GM21390 (cell line): ENCODE measurements around the gene IFNA17.
A peak's percentile ranks its signal among the peaks of the same experiment; 100 is the strongest.
"Not testable (repeated sequence)": the region's sequence is repeated elsewhere in the genome, so short reads cannot be mapped to it uniquely, and the experiment has no call there.

ENCODE experiments used
- ATAC-seq: cut with Tn5 transposase; IDR thresholded peaks from one replicate; pipeline ENCODE4 v1.9.1; 2021; ENCODE audit not compliant: unreplicated experiment

IFNA17 gene

DNA sequence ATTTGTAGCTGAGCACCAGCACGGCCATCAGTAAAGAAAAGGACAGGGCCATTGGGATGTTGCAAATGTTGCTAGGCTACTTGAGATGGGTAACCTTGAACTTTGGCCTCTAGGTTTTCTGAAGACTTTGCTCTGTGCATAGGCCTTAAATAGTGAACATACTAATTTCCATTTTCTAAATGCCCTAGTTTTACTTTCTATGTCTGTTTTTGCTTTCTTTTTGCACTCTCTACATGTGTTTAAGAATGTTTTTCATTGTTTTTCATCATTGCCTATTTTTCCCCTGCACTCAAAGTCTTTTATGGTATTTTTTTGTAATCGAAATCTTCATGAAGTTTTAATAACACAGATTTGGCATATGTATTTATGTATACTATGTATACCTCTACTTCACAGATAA is at the start of gene IFNA17:
Gene IFNA17 (minus strand): TSS at position 101 of the 400 bp plus-strand sequence. CDS start 49 bp downstream, at position 52.
- no peak for ATAC-seq

DNA sequence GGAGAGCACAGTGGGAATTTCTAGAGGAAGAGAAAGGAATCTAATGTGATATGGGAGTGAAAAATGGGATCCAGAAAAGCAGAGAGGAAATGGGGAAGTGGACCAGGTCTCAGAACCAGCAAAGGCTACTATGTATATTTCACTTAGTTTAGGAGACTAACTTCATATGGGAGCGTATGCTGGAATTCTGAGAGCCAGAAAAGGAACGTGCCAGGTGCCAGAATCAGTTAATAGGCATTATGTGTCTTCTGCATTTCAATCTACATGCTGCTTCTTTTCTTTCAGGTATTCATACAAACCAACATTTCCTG is 40.3 kb upstream of the IFNA17 start:
- no peak for ATAC-seq

DNA sequence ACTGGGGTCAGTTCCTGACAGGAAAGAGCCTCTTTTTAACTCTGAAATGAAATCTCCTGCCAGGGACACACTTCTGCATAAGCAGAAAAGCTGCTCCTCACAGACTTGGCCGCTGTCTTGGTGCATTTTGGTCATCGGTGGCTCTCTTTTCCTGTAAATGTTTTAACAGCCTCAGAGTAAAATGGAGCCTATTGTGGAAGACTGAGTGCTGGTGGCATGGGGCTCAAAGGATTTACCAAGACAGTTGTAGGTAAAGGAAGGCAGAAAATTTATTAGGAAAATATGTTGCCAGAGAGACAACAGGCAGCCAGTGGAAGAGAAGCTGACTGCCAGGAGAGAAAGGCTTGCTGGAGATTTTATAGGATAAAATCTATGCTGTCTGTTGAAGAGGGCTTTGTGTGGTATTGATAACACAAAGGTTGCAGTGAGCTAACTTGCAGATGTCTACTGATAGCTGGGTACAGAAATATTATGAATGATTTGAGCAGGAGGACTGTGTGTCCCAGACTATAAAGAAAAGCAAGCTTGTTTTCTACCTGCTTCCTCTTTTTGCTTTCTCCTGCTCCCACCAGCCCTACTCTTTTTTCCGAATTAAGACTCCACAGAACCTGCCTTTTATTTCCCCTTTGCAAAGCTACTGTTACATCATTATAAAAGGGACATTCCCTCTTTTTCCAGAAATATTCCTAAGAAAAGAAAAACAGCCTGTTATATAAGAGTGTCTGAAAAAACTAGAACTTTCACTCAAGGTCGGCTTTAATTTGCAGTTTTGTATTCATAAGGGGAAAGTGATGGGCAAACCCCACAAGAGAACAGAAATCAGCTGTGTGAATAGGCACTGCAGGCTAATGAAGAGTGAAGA is 39.7 kb upstream of the IFNA17 start:
- no peak for ATAC-seq

DNA sequence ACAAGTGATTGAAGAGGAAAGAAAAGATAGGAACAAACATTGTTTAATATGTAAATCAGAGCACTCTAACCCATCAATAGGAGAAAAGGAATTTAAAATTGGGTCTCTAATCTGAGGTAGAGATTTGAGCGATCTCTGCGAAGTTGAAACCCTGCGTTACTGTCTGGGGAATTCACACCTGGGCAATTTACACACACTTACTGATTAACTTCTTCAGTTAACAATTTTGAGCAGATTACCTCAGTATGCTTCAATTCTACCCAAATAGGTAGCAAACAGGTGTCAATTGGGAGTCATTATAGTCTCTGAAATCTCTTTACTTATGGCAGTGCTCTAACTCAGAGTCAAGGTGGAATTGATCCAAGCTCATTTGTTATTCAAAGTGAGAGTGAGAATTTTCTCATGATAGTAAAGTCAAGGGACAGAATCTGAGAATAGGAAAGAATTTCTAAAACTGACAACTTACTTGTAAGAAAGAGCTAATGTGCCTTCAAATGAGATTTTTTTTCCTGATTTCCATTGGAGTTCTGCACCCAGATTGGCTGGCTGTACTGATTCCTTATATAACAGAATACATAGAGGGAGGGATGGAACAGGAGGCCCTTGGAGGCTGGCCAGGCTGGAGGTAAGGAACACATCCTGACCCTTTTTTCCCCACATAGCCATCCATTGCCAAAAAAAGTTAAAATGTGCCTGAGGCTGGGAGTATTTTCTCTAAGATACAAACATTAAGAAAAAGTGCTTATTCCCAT is 38.9 kb upstream of the IFNA17 start:
- ATAC-seq, result no peak

DNA sequence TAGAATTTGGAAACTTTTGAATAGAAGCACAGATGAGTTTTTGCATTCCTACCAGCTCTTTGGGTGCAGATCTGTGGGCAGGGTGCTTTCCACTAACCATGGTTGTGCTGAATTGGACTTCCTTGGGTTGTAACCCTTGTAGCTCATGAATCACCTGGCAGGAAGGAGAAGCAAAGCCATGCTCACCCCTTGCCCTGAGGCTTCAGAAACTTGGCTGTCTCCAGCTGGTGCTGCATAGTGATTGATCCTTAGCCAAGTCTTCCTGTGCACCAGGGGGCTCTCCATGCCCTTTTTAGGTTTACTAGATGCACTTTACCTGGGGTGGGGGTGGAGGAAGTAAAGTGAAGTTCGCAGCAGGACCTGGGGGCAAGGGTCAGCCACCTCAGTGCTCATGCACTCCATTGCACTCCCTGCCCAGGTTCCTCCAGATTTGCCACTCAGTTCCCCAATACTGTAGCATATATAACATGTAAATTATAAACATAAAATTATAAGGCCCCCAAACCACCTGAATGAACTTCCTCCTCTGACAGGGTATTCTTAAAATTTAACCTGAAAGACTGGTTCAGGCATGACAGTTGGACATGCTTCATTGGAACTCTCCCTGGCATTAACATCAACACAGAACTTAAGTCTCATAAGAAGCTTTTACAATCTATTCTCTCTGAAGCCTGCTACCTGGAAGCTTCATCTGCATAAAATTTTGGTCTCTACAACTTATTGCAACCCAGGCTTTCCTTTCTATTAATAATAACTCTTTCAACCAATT is 37.6 kb upstream of the IFNA17 start:
- no peak for ATAC-seq

DNA sequence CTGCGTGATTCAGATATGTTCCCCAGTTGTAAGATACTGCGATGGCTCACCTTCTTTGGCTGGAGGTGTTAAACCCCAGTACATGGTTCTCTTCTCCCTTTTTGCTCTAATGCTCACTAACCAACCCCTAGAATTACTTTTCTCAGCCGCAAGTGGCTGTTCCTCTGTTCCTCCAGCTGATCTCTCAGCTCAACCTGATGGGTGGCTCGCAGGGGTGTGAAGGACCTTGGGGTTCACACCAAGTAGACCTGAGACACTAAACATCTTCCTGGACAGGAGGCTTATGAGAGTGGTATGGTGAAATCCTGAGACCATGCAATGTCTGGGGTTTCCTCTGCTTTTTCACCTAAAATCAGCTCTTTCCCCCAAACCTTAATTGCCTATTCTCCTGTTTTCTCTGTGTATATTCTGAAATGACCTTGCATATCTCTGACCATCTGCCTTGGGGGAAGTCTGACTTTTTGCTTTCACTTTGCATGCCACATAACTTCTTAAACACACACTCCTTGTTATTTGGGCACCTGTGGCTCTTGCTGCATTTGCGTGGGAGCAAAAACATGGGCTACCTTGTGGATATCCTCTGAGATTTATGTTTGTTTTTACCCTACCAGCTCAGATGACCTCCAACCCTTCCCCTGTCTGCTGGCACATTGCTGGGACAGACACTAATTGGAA is 27.7 kb upstream of the IFNA17 start:
- ATAC-seq, result no peak

DNA sequence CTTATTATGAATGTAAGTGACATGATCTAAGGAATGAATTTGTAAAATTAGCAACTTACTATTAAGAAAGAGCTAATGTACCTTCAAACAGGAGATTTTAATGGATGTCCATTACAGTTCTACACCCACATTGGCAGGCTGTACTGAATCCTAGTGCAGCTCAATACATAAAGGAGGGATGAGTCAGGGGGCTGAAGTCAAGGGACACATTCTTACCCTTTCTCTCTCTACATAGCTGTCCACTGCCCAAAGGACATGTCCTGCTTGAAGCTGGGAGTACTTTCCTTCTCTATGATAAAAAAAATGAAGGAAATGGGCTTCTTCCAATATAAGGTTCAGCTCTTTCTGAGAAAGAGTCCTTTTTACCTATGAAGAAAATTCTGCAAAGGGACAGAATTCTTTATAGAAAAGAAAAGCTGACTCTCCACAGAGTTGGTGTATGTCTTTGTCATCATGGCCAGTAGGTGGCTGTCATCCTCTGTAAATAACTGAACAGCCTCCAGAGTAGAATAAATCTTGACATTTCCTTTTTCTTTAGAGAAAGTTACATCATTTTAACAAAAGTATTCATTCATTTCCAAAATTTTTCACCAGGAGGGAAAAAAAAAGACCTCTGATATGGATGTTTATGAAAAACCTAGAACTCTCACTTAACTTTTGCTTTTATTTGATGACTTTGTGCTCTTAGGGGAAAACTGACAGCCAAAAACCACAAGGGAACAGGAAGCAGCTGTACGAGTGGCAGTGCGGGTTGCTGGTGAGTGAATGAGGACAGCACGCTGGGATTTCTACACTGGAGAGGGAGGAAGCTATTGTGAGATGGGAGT is 24.9 kb upstream of the IFNA17 start:
- peak; percentile 78 for ATAC-seq

DNA sequence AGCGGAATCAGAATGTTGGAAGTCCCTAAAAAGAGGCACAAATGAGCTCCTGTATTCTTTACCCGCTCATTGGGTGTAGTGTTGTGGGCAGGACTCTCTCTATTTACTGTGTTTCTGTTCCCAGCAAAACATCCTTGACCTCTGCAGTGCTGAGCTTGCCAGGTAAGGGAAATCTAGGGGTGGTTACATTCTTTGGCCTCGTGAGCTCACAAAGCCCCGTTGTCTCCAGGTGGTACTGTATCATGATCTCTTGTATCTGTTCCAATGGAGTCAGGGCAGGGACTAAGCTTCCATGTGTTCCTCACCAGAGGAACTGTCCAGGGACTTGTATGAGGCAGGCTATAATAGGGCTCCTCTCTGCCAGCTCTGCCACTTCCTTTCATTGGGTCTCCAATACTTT is 23.6 kb upstream of the IFNA17 start:
- ATAC-seq, result no peak

DNA sequence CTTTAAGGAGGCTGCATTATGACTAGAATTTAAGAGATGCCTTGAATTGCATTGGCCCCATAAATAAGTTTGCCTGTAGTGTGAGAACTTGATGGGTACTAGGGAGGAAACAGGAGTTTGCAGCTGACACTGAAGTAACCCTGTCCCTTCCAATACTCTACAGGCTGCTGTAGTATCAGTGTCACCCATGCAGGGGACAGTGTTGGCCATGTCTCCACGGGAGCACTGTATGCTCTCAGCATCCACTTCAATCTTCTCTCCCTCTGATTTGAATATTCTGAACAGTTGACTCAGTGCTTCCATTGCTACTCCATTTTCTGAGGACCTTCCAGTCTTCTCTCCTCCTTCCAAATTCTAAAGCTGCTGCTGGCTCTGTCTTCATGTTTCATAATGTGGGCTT is 23.2 kb upstream of the IFNA17 start:
- ATAC-seq, result no peak

DNA sequence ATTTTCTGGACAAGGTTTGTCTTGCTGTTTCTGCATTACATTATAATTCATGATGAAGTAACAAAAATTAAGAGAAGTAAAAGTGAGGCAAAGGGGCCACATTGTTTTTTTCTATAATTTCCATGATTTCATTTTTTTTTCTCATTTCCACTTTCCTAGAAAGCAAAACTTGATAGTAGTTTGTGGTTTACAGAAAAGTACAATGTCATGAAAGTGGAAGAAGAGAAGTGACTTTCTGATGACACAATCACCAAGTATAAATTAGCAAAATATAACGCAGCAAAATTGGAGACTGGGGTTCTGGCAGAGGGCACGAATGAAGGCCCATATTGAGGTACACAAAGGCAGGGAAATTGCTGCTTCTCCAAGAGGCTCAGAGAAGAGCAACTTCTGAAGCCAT is 16.8 kb upstream of the IFNA17 start:
- no peak for ATAC-seq

DNA sequence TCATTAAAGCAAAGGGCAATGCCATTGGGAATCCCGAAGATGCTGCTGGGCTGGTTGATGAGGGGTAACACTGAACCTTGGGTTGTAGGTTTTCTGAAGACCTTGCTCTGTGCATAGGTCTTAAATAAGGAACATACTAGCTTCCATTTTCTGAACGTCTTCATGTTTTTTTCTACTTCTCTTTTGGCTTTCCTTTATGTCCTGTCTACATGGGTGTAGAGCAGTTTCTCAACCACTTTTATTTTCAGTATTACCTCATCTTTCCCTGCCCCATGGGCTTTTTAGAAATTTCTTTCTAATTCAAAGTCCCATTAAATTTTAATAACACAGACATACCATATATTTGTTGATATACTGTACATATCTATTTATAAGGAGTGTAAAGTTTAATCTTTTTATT is 11.9 kb upstream of the IFNA17 start, which contains the start of gene IFNA14:
Gene IFNA14 (minus strand): TSS at position 95 of the 400 bp plus-strand sequence. CDS start 70 bp downstream, at position 25.
- ATAC-seq, result no peak

DNA sequence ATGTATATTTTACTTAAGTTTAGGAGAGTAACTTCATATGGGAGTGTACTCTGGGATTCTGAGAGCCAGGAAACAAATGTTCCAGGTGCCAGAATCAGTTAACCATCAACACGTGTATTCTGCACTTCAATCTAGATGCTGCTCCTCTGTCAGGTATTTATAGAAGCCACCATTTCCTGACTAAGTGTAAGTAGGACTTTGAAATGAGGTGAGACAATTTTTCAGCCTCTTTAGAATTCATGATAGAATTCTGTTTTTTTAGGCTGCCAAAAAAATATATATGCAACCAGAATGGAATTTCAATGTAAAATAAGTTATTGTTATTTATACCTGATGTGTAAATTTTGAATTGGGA is 8.3 kb upstream of the IFNA17 start:
- ATAC-seq, result not testable (repeated sequence)

DNA sequence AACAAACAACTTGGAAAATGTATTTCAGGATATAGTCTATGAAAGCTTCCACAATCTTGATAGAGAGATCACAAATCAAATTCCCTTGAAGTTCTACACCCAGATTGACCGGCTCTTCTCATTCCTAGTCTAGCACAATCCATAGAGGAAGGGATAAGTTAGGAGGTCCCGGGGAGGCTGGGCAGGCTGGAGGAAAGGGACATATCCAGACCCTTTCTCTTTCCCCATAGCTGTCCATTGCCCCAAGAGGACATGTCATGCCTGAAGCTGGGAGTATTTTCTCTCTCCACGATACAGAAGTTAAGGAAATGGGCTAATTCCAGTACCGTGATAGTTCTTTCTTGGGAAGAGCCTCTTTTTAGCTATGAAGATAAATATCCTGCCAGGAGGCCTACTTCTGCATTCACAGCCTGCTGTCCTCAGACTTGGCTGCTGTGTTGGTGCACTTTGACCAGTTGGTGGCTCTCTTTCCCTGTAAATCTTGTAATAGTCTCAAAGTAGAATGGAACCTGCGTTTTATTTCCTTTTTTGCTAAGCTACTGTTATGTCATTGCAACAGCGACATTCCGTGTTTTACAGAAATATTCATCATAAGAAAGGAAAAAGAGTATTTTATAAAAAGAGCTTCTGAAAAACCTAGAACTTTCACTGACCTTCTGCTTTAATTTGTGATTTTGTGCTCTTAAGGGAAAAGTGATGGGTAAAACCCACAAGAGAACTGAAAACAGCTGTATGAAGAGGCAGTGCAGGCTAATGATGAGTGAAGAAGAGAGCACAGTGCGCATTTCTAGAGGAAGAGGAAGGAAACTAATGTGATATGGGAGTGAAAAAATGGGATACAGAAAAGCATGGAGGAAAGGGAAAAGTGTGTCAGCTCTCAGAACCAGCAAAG is 7.7 kb upstream of the IFNA17 start:
- peak; percentile 74 for ATAC-seq

DNA sequence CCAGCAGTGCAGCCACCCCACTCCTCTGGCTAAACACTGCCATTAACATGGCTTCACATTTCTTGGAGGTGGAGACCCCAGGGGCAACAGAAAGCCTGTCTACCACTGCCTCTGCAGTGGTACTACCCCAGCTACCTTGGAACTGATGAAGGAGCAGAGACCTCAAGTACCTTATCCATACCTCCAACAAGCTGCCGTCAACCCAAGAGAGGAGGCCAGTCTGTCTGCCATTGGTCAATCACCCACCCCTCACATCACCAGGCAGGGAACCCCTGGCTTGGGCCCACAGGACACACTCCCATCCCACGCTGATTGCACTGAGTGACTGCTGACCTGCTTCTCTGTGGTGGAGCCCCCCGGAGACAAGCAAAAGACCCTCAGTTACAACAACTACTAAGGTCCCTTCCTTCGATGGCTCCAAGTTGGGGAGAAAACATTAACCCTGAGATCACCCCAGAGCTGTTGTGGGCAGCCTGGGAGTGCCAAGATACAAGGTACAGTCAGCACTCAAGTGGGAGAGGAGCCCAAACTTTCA is 6.2 kb upstream of the IFNA17 start:
- no peak for ATAC-seq

DNA sequence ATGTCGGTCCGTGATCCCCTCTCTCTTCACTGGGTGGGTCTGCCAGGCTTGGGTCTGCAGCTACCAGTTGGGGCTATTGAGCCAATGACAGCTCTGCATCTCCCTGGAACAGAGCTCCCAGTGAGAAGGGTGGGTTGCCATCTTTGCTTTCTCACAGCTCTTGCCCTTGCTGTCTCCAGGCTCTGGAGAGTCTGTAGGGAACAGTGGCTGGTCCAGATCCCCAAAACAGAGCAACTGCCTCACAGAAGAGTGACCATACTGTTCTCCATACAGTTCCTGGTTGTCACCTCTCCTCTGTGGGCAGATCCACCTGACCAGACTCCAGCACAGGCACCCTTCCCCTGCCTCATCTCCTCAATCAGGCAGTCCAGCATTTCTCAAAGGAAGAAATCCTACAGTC is 5.2 kb upstream of the IFNA17 start:
- ATAC-seq, result no peak

DNA sequence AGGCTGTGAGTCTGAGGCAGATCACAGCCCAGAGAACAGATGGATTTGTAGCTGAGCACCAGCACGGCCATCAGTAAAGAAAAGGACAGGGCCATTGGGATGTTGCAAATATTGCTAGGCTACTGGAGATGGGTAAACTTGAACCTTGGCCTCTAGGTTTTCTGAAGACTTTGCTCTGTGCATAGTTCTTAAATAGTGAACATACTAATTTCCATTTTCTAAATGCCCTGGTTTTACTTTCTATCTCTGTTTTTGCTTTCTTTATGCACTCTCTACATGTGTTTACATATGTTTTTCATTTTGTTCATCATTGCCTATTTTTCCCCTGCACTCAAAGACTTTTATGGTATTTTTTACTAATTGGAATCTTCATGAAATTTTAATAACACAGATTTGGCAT is 10.8 kb downstream of the IFNA17 start, which contains the start of gene IFNA16:
Gene IFNA16 (minus strand): TSS at position 101 of the 400 bp plus-strand sequence. CDS start 6 bp downstream, at position 95.
- not testable (repeated sequence) for ATAC-seq

DNA sequence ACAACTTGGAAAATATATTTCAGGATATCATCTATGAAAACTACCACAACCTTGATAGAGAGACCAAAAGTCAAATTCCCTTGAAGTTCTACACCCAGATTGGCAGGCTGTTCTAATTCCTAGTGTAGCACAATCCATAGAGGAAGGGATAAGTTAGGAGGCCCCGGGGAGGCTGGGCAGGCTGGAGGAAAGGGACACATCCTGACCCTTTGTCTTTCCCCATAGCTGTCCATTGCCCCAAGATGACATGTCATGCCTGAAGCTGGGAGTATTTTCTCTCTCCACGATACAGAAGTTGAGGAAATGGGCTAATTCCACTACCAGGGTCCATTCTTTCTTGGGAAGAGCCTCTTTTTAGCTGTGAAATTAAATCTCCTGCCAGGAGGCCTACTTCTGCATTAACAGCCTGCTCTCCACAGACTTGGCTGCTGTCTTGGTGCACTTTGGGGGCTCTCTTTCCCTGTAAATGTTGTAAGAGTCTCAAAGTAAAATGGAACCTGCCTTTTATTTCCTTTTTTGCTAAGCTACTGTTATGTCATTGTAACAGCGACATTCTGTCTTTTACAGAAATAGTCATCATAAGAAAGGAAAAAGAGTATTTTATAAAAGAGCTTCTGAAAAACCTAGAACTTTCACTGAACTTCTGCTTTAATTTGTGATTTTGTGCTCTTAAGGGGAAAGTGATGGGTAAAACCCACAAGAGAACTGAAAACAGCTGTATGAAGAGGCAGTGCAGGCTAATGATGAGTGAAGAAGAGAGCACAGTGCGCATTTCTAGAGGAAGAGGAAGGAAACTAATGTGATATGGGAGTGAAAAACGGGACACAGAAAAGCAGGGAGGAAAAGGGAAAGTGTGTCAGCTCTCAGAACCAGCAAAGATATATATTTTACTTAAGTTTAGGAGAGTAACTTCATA is 14.4 kb downstream of the IFNA17 start:
- peak; percentile 82 for ATAC-seq

DNA sequence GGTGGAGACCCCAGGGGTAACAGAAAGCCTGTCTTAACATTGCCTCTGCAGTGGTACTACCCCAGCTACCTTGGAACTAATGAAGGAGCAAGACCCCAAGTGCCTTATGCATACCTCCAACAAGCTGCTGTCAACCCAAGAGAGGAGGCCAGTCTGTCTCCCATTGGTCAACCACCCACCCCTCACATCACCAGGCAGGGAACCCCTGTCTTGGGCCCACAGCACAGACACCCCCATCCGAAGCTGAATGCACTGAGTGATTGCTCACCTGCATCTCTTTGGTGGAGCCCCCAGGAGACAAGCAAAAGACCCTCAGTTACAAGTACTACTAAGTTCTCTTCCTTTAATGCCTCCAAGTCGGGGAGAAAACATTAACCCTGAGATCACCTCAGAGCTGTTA is 15.9 kb downstream of the IFNA17 start:
- not testable (repeated sequence) for ATAC-seq
